Spleen (tissue), 11 donors: ENCODE data around the gene KCNH8. TPM values are rescaled to one million over a fixed set of nuclear protein-coding genes. Genes with fewer than 3 reads are reported as not detected.

ENCODE experiments used
- DNase-seq: peaks from one replicate; pipeline ENCODE4 v3.0.0-alpha.2; 2020
- H3K27ac ChIP-seq, 8 donors: fragments of 200-600 bp; sonication (generic) in 7 of 8; 1 replicate in 4 of 8; 2 replicates in 4 of 8; pipeline versions ENCODE4 v1.5.0 to v1.8.0; 2016 to 2021; ENCODE audit warnings: inconsistent platforms in 4 of 8, mild to moderate bottlenecking in 4 of 8, moderate library complexity in 1 of 8
- H3K27me3 ChIP-seq, 7 donors: fragments of 200-600 bp; sonication (generic) in 6 of 7; replicated peaks in 1 of 7; 1 replicate in 4 of 7; 2 replicates in 3 of 7; pipeline versions ENCODE4 v1.5.0 to v1.8.0; 2016 to 2021; ENCODE audit warnings: inconsistent platforms in 3 of 7, mild to moderate bottlenecking in 1 of 7
- H3K36me3 ChIP-seq, 6 donors: fragments of 200-600 bp; sonication (generic) in 5 of 6; 1 replicate in 4 of 6; 2 replicates in 2 of 6; pipeline versions ENCODE4 v1.5.0 to v1.8.0; 2016 to 2021; ENCODE audit warnings: inconsistent platforms in 2 of 6
- H3K4me1 ChIP-seq, 6 donors: fragments of 200-600 bp; sonication (generic) in 5 of 6; 1 replicate in 3 of 6; 2 replicates in 3 of 6; pipeline versions ENCODE4 v1.5.0 to v1.8.0; 2016 to 2021; ENCODE audit warnings: inconsistent platforms in 3 of 6
- H3K4me3 ChIP-seq, 8 donors: fragments of 200-600 bp; sonication (generic) in 7 of 8; 1 replicate in 4 of 8; 2 replicates in 4 of 8; pipeline versions ENCODE4 v1.5.0 to v1.8.0; 2016 to 2021; ENCODE audit warnings: inconsistent platforms in 4 of 8, mild to moderate bottlenecking in 4 of 8, moderate library complexity in 2 of 8
- H3K9me3 ChIP-seq, 8 donors: fragments of 200-600 bp; sonication (generic) in 7 of 8; 1 replicate in 4 of 8; 2 replicates in 4 of 8; pipeline versions ENCODE4 v1.5.0 to v1.8.0; 2016 to 2021; ENCODE audit warnings: inconsistent platforms in 4 of 8
- CTCF ChIP-seq, 11 experiments: fragments of 200-600 bp in 7 of 11; fragments of 450-650 bp in 4 of 11; sonication (generic) in 4 of 11; IDR thresholded peaks in 8 of 11; conservative IDR thresholded peaks in 3 of 11; 1 replicate in 7 of 11; 2 replicates in 4 of 11; pipeline versions ENCODE4 v1.4.0 to v1.8.0; 2016 to 2021; ENCODE audit warnings: antibody characterized with exemption in 11 of 11, inconsistent platforms in 4 of 11, mild to moderate bottlenecking in 1 of 11
- POLR2A ChIP-seq, 3 donors: fragments of 450-650 bp; IDR thresholded peaks; one replicate each; pipeline ENCODE4 v1.5.1; 2017; ENCODE audit warnings: antibody characterized with exemption in 3 of 3, mild to moderate bottlenecking in 1 of 3
- POLR2AphosphoS5 ChIP-seq, 3 donors: sonication (generic); formaldehyde crosslinking; IDR thresholded peaks; one replicate each; pipeline ENCODE4 v1.5.1; 2017; ENCODE audit warnings: antibody characterized with exemption in 3 of 3
- WGBS, 5 donors: extraction: QIAGEN DNeasy Blood & Tissue Kit in 3 of 5; methylation state at CpG; one replicate each; pipeline versions ENCODE4 v1.1.5 to v1.1.7; 2013 to 2018; 5-methylcytosine and 5-hydroxymethylcytosine counted together
- intact Hi-C: fragments of 100-400 bp; cut with DNase I; formaldehyde crosslinking; loops from one replicate; pipeline ENCODE4 v1.15.0; 2023; ENCODE audit warnings: low total_unique reads
- polyA plus RNA-seq, 3 donors: library from polyadenylated mRNA; stranded (reverse); fragments of 200-250 nt; gene quantifications; one replicate each; pipeline ENCODE4 v1.2.1, GENCODE V29; 2013
- total RNA-seq, 7 donors: library from RNA; depleted of rRNA in 3 of 7; stranded (reverse); fragments of >200 nt in 3 of 7; fragmentation: NEBNext Ultra II Directional in 4 of 7; extraction: Animal tissue kit (Norgen Biotek cat#: 25700) in 4 of 7; gene quantifications; one replicate each; pipeline versions ENCODE4 v1.1.0 to v1.2.1, GENCODE V29; 2016 to 2021
- donor health status: healthy with polysubstance abuse.
- donor health status: DM: no; HTN: no; CAD: no; lungs with moderate emphysema.
- donor health status: DM: no; HTN: no; CAD: no.
- donor health status: Bipolar disorder and iron deficiency.
- donor health status: healthy.
- donor health status: DM: no; HTN: no; CAD: no.
- donor health status: DM: yes; HTN: yes; CAD: no.

The KCNH8 gene
- total and polyA plus RNA-seq, 10 donors, result 0.70 to 3.1 (median 2.2) TPM

- H3K9me3 ChIP-seq, result peaks cover 0 to 5% (median 0%) of the 10 kb centered on the region in 8 donors
- H3K27me3 ChIP-seq, result peaks cover 0 to 10% (median 0%) of the 10 kb centered on the region in 7 donors
- intact Hi-C loops, result no loop called here
- no peak for DNase-seq
- no peaks in the 10 kb centered on the region for H3K4me1 ChIP-seq
- no peaks in the 10 kb centered on the region for H3K36me3 ChIP-seq
- no peak for TF ChIP-seq POLR2A (IDR thresholded peaks at IDR 0.05)
- no peak for TF ChIP-seq POLR2AphosphoS5 (IDR thresholded peaks at IDR 0.05)
- TF ChIP-seq CTCF (IDR thresholded peaks at IDR 0.05 in 8 of 11, conservative IDR thresholded peaks at IDR 0.05 in 3 of 11), result no peak
- H3K4me3 ChIP-seq, result no peak overlapping the region
- WGBS, 5 donors, result 35 to 76% (median 66%) methylated on average over 1 of the region's 1 CpG
- H3K27ac ChIP-seq, result no peak overlapping the region
Measured at GRCh38 chr3:19114461-19114860, 33.8 kb upstream of the KCNH8 start.

GRCh38 chr3:19116239-19116638 lies 32.1 kb upstream of the KCNH8 start:
- H3K36me3 ChIP-seq, result no peaks in the 10 kb centered on the region
- DNase-seq, result no peak
- no peaks in the 10 kb centered on the region for H3K4me1 ChIP-seq
- WGBS, 5 donors, result 59 to 86% (median 73%) methylated on average over 2 of the region's 2 CpGs
- no peak overlapping the region for H3K4me3 ChIP-seq
- H3K27me3 ChIP-seq, result peaks cover 0 to 10% (median 0%) of the 10 kb centered on the region in 7 donors
- no peak overlapping the region for H3K27ac ChIP-seq
- intact Hi-C loops, result no loop called here
- peaks cover 0 to 9% (median 0%) of the 10 kb centered on the region in 8 donors for H3K9me3 ChIP-seq
- TF ChIP-seq CTCF (IDR thresholded peaks at IDR 0.05 in 8 of 11, conservative IDR thresholded peaks at IDR 0.05 in 3 of 11) (no peak), POLR2AphosphoS5 (IDR thresholded peaks at IDR 0.05) (no peak), POLR2A (IDR thresholded peaks at IDR 0.05) (no peak)

GRCh38 chr3:19124752-19125151 lies 23.6 kb upstream of the KCNH8 start:
- Histone ChIP-seq H3K4me1 (no peaks in the 10 kb centered on the region), H3K27ac (no peak overlapping the region), H3K9me3 (peaks cover 0 to 2% (median 0%) of the 10 kb centered on the region in 8 donors), H3K4me3 (no peak overlapping the region), H3K36me3 (no peaks in the 10 kb centered on the region), H3K27me3 (no peaks in the 10 kb centered on the region)
- intact Hi-C loops, result no loop called here
- WGBS, 5 donors, result 77 to 94% (median 86%) methylated on average over 1 of the region's 1 CpG
- TF ChIP-seq CTCF (IDR thresholded peaks at IDR 0.05 in 8 of 11, conservative IDR thresholded peaks at IDR 0.05 in 3 of 11), result no peak
- no peak for TF ChIP-seq POLR2A (IDR thresholded peaks at IDR 0.05)
- TF ChIP-seq POLR2AphosphoS5 (IDR thresholded peaks at IDR 0.05), result no peak
- no peak for DNase-seq

- DNase-seq, result no peak
- TF ChIP-seq POLR2A (IDR thresholded peaks at IDR 0.05) (no peak), POLR2AphosphoS5 (IDR thresholded peaks at IDR 0.05) (no peak), CTCF (IDR thresholded peaks at IDR 0.05 in 8 of 11, conservative IDR thresholded peaks at IDR 0.05 in 3 of 11) (no peak)
- intact Hi-C loops, result no loop called here
- Histone ChIP-seq H3K4me3 (no peak overlapping the region), H3K27ac (no peak overlapping the region), H3K4me1 (no peaks in the 10 kb centered on the region), H3K27me3 (no peaks in the 10 kb centered on the region), H3K36me3 (no peaks in the 10 kb centered on the region), H3K9me3 (peaks cover 0 to 4% (median 2%) of the 10 kb centered on the region in 8 donors)
- 72 to 86% (median 75%) methylated on average over 1 of the region's 1 CpG for WGBS, 5 donors
Measured at GRCh38 chr3:19139863-19140262, 8.4 kb upstream of the KCNH8 start.
